Hepatocyte (in vitro differentiated cells): ENCODE measurements around the gene COL19A1. TPM values are rescaled to one million over a fixed set of nuclear protein-coding genes. Genes with fewer than 3 reads are reported as not detected.

Source experiments
- DNase-seq: peaks from one replicate; pipeline ENCODE4 v3.0.0-alpha.2; 2016; ENCODE audit warnings: low spot score
- H2AFZ ChIP-seq: fragments of 200-600 bp; sonication (generic); 2 replicates; pipeline ENCODE4 v1.6.0; 2016; ENCODE audit warnings: antibody characterized with exemption, mild to moderate bottlenecking
- H3K27ac ChIP-seq: fragments of 200-600 bp; sonication (generic); 2 replicates; pipeline ENCODE4 v1.5.1; 2016; ENCODE audit warnings: mild to moderate bottlenecking
- H3K27me3 ChIP-seq: fragments of 200-600 bp; sonication (generic); 2 replicates; pipeline ENCODE4 v1.6.1; 2016
- H3K36me3 ChIP-seq: fragments of 200-600 bp; sonication (generic); replicated peaks from 2 replicates; pipeline ENCODE4 v1.5.1; 2016; ENCODE audit warnings: low read depth; ENCODE audit not compliant: insufficient read depth
- H3K4me1 ChIP-seq: fragments of 200-600 bp; sonication (generic); 2 replicates; pipeline ENCODE4 v1.5.1; 2016; ENCODE audit warnings: mild to moderate bottlenecking, moderate library complexity; ENCODE audit not compliant: insufficient read depth
- H3K4me2 ChIP-seq: fragments of 200-600 bp; sonication (generic); 2 replicates; pipeline ENCODE4 v1.6.0; 2016
- H3K4me3 ChIP-seq: fragments of 200-600 bp; sonication (generic); 2 replicates; pipeline ENCODE4 v1.5.1; 2016; ENCODE audit warnings: mild to moderate bottlenecking
- H3K79me2 ChIP-seq: fragments of 200-600 bp; sonication (generic); 2 replicates; pipeline ENCODE4 v1.6.0; 2017; ENCODE audit warnings: mild to moderate bottlenecking
- H3K9me2 ChIP-seq: fragments of 200-600 bp; sonication (generic); replicated peaks from 2 replicates; pipeline ENCODE4 v1.6.0; 2017; ENCODE audit warnings: mild to moderate bottlenecking; ENCODE audit not compliant: insufficient read depth
- H3K9me3 ChIP-seq: fragments of 200-600 bp; sonication (generic); 2 replicates; pipeline ENCODE4 v1.5.1; 2016; ENCODE audit warnings: low read depth, mild to moderate bottlenecking
- H4K20me1 ChIP-seq: fragments of 200-600 bp; sonication (generic); 2 replicates; pipeline ENCODE4 v1.6.0; 2016; ENCODE audit warnings: mild to moderate bottlenecking; ENCODE audit not compliant: insufficient read depth, poor library complexity, severe bottlenecking
- EZH2 ChIP-seq: fragments of 200-600 bp; sonication (generic); IDR thresholded peaks from 2 replicates; pipeline ENCODE4 v1.6.1; 2016; ENCODE audit warnings: antibody characterized with exemption, mild to moderate bottlenecking, borderline replicate concordance
- EZH2phosphoT487 ChIP-seq: fragments of 200-600 bp; sonication (generic); IDR thresholded peaks from one replicate; pipeline ENCODE4 v1.6.1; 2018; ENCODE audit warnings: antibody characterized with exemption, mild to moderate bottlenecking, low read depth, moderate library complexity; ENCODE audit not compliant: unreplicated experiment, severe bottlenecking
- WGBS: methylation state at CpG from one replicate; pipeline ENCODE4 v1.1.6; 2016; ENCODE audit warnings: low lambda C conversion rate; ENCODE audit errors: missing lambda C conversion rate; 5-methylcytosine and 5-hydroxymethylcytosine counted together
- polyA plus RNA-seq: library from polyadenylated mRNA; unstranded; fragments of >200 nt; fragmentation: Nextera tagmentation; extraction: Ambion mirVana; gene quantifications from 2 replicates; pipeline ENCODE4 v1.2.1, GENCODE V29; 2016
- total RNA-seq: library from RNA; depleted of rRNA; stranded (reverse); fragments of >200 nt; gene quantifications from 2 replicates; pipeline ENCODE4 v1.2.3, GENCODE V29; 2014
- TF ChIP-seq, protein P1 (sequence below): fragments of 200-600 bp; sonication (generic); IDR thresholded peaks from 2 replicates; pipeline ENCODE4 v1.5.1; 2016; ENCODE audit warnings: antibody characterized with exemption, mild to moderate bottlenecking; ENCODE audit not compliant: poor library complexity

COL19A1 gene
- total and polyA plus RNA-seq, 2 experiments from 2014 or later = 1.1 to 1.2 TPM

GRCh38 chr6:70113171-70113570 is 246.8 kb downstream of the COL19A1 start:
- H3K27me3 ChIP-seq = no peaks in the 10 kb centered on the region
- H3K79me2 ChIP-seq = no peaks in the 10 kb centered on the region
- no peaks in the 10 kb centered on the region for H3K36me3 ChIP-seq
- no peaks in the 10 kb centered on the region for H3K4me1 ChIP-seq
- H3K9me3 ChIP-seq = no peaks in the 10 kb centered on the region
- no peak overlapping the region for H3K4me2 ChIP-seq
- H4K20me1 ChIP-seq = no peaks in the 10 kb centered on the region
- no peak overlapping the region for H3K27ac ChIP-seq
- H3K9me2 ChIP-seq = no peaks in the 10 kb centered on the region
- H2AFZ ChIP-seq = no peak overlapping the region
- no peak overlapping the region for H3K4me3 ChIP-seq
- TF ChIP-seq, protein P1, sequence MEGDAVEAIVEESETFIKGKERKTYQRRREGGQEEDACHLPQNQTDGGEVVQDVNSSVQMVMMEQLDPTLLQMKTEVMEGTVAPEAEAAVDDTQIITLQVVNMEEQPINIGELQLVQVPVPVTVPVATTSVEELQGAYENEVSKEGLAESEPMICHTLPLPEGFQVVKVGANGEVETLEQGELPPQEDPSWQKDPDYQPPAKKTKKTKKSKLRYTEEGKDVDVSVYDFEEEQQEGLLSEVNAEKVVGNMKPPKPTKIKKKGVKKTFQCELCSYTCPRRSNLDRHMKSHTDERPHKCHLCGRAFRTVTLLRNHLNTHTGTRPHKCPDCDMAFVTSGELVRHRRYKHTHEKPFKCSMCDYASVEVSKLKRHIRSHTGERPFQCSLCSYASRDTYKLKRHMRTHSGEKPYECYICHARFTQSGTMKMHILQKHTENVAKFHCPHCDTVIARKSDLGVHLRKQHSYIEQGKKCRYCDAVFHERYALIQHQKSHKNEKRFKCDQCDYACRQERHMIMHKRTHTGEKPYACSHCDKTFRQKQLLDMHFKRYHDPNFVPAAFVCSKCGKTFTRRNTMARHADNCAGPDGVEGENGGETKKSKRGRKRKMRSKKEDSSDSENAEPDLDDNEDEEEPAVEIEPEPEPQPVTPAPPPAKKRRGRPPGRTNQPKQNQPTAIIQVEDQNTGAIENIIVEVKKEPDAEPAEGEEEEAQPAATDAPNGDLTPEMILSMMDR = no peak
- TF ChIP-seq EZH2phosphoT487 = no peak
- TF ChIP-seq EZH2 = no peak
- WGBS = 96% methylated on average over 1 of the region's 1 CpG
- DNase-seq = no peak

DNA sequence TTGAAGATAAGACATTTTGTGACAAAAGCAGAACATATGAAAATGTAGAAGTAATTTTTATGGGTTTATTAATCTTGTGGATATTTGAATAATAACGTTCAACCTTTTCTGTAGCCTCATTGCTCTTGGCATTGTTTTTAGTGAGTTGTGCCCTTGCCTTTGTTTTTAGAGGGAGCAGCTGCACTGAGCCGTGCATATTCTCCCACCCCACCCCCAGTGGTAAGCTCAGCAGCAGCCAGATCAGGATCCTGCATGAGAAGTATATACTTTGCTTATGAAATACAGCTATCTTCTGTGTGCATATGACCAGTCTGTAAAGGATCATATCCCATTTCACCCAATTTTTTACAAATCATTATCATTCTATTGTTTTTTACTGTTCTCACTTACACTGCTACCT is 252.3 kb downstream of the COL19A1 start:
- Histone ChIP-seq H3K4me2 (no peak overlapping the region), H3K79me2 (no peaks in the 10 kb centered on the region), H3K27ac (peak overlapping the region; percentile 27), H3K27me3 (no peaks in the 10 kb centered on the region), H4K20me1 (no peaks in the 10 kb centered on the region), H3K4me1 (no peaks in the 10 kb centered on the region), H3K9me2 (no peaks in the 10 kb centered on the region), H3K36me3 (no peaks in the 10 kb centered on the region), H2AFZ (no peak overlapping the region), H3K4me3 (no peak overlapping the region), H3K9me3 (no peaks in the 10 kb centered on the region)
- TF ChIP-seq, protein P1 = no peak
- TF ChIP-seq EZH2 (no peak), EZH2phosphoT487 (no peak)
- 61% methylated on average over 2 of the region's 2 CpGs for WGBS
- DNase-seq = no peak

GRCh38 chr6:70119218-70119835 is 253.0 kb downstream of the COL19A1 start:
- Histone ChIP-seq H4K20me1 (no peaks in the 10 kb centered on the region), H3K4me3 (no peak overlapping the region), H2AFZ (no peak overlapping the region), H3K27ac (peak overlapping the region; percentile 51), H3K4me2 (no peak overlapping the region), H3K4me1 (no peaks in the 10 kb centered on the region), H3K9me3 (no peaks in the 10 kb centered on the region), H3K79me2 (no peaks in the 10 kb centered on the region), H3K36me3 (no peaks in the 10 kb centered on the region), H3K9me2 (no peaks in the 10 kb centered on the region), H3K27me3 (no peaks in the 10 kb centered on the region)
- WGBS = 56% methylated on average over 7 of the region's 7 CpGs
- peak; percentile 57 for DNase-seq
- no peak for TF ChIP-seq EZH2phosphoT487
- no peak for TF ChIP-seq EZH2
- TF ChIP-seq, protein P1 = no peak

GRCh38 chr6:70124443-70124842 is 258.1 kb downstream of the COL19A1 start:
- no peaks in the 10 kb centered on the region for H3K79me2 ChIP-seq
- no peaks in the 10 kb centered on the region for H4K20me1 ChIP-seq
- peaks cover 10% of the 10 kb centered on the region for H3K4me1 ChIP-seq
- no peaks in the 10 kb centered on the region for H3K27me3 ChIP-seq
- H3K36me3 ChIP-seq = no peaks in the 10 kb centered on the region
- 69% methylated on average over 1 of the region's 1 CpG for WGBS
- no peaks in the 10 kb centered on the region for H3K9me2 ChIP-seq
- H3K9me3 ChIP-seq = no peaks in the 10 kb centered on the region
- no peak for DNase-seq
- H3K4me2 ChIP-seq = peak overlapping the region; percentile 5
- H3K27ac ChIP-seq = peak overlapping the region; percentile 13
- no peak overlapping the region for H3K4me3 ChIP-seq
- TF ChIP-seq EZH2 (no peak), EZH2phosphoT487 (no peak)
- TF ChIP-seq, protein P1 = no peak
- no peak overlapping the region for H2AFZ ChIP-seq
